HG03159 (cell line): ENCODE results near the gene ZBTB40.

Experiments used
- ATAC-seq: cut with Tn5 transposase; IDR thresholded peaks from one replicate; pipeline ENCODE4 v1.9.1; 2021; ENCODE audit warnings: mild to moderate bottlenecking, moderate library complexity; ENCODE audit not compliant: unreplicated experiment

ZBTB40 gene

GRCh38 chr1:22451702-22452480 is at the start of gene ZBTB40:
Gene ZBTB40 (plus strand): TSS chr1:22451851. CDS start chr1:22489949, 38,098 bp downstream.
- ATAC-seq: peak; percentile 93

GRCh38 chr1:22402356-22403053 is 49.1 kb upstream of the ZBTB40 start:
- no peak for ATAC-seq

GRCh38 chr1:22404486-22404885 is 47.2 kb upstream of the ZBTB40 start:
- ATAC-seq: no peak

DNA sequence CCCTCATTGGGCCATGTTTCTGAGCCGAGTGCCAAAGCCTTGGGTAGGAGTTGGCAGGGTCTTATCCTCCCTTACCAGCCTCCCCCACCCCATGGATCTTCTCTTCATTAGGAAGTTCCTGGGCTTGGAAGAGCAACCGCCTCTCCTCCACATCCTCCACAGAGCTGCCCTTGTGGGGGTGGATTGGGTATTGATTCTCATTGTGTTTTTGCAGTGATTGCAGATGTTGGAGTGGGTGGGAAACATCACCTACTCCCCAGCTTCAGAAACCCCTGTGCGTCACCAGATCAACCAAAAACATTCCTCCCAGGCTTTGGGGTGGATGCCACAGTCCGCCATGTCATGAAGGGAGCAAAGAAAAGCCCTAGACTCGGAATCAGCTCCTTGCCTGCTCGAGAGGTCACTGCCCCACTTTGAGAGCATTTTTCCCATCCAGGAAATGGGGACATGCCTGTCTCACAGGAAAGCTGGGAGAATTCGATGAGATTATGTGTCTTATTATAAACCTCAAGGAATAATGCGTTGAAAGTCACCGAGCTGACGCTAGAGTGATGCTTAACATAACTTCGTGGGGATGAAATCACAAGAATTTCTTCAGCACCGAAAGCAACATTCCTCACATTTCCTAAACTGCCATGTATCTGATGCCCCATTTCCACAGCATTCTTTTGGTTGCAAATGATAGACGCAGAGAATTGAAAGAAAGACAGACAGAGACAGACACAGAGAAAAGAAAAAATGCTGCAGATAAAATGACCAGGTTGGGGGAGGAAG is 44.7 kb upstream of the ZBTB40 start:
- no peak for ATAC-seq

- ATAC-seq: no peak
Measured at GRCh38 chr1:22408230-22408629, 43.4 kb upstream of the ZBTB40 start.

- ATAC-seq: no peak
Measured at GRCh38 chr1:22410401-22410800, 41.2 kb upstream of the ZBTB40 start.

DNA sequence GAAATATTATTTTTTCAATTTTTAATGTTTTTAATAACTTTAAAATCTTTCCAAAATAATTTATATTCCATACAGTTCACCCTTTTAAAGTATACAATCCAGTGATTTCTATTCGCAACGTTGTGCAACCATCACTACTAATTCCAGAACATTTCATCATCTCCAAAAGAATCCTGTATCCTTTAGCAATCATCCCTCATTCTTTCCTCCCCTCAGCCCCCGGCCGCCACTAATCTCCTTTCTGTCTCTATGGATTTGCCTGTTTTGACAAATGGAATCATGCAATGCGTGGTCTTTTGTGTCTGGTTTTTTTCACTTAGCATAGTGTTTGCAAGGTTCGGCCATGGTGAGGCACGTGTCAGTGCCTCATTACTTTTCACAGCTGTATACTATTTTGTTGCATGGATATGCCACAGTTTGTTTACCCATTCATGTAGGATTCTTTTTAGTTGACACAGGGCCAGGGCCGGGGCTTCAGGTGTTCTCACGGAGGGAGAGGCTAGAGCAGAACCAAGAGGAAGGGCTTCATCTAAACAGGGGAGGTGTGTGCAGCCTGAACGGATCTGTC is 40.6 kb upstream of the ZBTB40 start:
- ATAC-seq: no peak

DNA sequence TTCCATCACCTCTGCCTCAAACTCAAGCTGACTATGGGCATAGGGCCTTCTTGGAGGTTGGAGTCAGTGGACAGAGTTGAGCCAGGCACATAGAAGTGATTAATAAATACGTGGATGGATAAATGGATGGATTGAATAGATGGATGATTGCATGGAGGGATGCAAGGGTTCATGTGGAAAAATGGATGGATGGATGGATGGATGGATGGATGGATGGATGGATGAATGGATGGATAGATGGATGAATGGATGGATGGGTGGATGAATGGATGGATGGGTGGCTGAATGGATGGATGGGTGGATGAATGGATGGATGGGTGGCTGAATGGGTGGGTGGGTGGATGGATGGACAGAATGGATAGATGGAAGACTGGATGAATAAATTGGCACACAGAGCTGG is 40.1 kb upstream of the ZBTB40 start:
- no peak for ATAC-seq

- ATAC-seq: no peak
Measured at GRCh38 chr1:22412932-22413727, 38.5 kb upstream of the ZBTB40 start.

DNA sequence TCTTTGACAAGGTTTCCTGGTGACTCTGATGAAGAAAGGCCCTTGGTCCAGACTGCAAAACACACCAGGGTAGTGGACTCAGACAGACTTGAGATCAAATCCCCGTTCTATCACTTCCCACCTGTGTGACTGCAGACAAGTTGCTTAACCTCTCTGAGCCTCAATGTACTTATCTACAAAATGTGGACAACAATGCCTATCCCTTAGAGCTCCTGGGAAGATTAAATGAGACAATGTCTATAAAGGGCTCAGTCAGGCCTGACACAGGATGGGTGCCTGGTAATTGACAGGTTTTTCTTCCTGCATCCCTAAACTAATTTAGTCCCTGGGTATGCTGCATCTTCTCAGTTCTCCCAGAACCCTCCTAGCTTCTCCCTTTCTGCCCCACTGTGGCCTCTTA is 37.9 kb upstream of the ZBTB40 start:
- ATAC-seq: no peak

- ATAC-seq: no peak
Measured at GRCh38 chr1:22414244-22414751, 37.4 kb upstream of the ZBTB40 start.

DNA sequence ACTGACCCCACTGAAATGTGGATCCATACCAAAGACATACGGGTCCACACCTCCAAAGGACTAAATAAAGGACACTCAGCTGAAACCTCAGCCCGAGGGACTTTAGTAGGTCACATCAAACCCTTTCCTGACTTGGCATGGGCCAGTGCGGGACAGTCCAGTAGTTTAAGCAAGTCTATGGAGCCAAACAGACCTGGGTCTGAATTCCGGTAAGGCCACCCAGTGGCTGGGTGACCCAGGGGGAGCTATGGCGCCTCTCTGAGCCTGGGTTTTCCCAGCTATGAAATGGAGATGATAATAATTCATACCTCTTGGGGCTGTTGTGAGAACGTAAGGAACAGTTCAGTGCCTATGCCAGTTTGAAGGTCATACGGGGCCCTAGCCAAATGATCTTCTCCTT is 36.2 kb upstream of the ZBTB40 start:
- ATAC-seq: no peak

DNA sequence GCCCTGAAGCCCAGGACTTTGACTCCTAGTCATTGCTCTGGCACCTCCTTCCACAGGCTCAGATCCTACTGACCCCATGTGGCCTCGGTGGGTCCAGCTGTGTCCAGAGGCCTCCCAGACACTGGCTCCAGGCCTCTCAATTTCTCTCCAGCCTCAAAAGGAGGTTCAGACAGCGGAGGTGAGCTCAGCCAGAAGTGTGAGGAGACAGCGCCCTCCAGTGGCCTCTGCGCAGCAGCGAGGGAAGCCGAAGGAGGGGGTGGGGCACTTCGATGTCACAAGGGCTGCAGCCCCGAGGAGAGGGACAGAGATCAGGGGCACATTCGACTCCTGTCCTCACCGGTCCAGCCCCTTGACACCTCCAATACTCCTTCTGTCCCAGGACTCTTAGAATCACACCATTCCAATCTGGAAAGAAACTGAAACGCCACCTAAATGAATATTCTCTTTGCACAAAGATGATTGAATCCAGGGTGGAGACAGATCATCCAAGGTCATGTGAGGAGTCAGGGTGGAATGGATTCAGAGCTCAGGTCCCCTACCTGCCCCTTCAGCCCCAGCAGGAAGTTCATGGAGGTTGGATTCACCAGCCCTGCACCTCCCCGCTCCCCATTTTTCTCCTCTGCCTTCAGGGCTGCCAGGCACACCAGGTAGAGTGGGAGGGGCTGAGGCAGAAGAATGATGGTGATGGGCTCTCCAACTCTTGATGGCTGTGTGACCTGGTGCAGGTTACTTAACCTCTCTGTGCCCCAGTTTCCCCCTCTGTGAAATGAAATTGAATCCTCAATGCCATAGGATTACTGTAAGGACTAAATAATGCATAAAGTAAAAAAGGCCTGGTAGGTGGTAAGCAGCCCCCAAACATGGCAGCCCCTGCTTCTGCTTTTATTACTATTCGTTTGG is 34.8 kb upstream of the ZBTB40 start:
- no peak for ATAC-seq

DNA sequence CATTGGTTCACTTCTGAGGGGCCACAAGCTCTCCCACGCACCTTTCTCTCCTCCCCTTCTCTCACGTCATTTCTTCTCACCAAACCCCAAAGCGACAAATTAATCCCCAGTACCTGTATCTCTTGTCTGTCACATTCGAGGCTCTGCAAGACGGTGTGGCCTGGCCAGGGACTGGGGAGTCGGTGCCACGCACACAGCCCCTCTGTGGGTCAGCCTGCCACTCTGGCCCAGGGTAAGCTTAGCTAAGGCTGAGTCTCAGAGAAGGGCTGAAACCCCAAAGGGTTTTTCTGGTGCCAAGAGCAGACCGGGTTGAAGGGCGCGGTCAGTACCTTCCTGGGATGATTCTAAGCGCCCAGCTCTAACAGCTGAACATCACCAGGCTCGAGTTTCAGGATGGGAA is 34.2 kb upstream of the ZBTB40 start:
- no peak for ATAC-seq

GRCh38 chr1:22418312-22418711 is 33.3 kb upstream of the ZBTB40 start:
- no peak for ATAC-seq

GRCh38 chr1:22418933-22419382 is 32.7 kb upstream of the ZBTB40 start:
- ATAC-seq: no peak

DNA sequence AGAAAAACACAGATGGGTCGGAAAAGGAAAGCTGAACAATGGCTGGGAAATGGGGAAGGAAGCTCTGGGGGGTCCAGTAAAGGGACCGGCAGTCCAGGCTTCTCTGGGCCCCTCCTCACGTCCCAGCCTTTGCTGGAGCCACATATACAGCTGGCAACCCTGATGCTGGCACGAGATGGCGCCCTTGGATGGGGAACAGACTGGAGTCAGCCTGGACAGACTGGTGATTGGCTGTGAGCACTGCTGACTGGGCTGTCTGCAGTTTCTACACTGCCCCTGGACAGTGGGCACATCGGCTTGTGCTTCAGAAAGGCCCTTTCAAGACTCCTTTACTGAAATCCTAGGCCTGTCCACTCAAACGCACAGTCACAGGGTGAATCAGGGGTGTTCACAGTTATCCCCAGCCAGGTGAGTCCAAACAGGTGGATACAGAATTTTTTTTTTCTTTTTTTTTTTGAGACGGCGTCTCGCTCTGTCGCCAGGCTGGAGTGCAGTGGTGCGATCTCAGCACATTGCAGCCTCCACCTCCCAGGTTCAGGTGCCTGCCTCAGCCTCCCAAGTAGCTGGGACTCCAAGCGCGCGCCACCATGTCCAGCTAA is 31.1 kb upstream of the ZBTB40 start:
- ATAC-seq: no peak

DNA sequence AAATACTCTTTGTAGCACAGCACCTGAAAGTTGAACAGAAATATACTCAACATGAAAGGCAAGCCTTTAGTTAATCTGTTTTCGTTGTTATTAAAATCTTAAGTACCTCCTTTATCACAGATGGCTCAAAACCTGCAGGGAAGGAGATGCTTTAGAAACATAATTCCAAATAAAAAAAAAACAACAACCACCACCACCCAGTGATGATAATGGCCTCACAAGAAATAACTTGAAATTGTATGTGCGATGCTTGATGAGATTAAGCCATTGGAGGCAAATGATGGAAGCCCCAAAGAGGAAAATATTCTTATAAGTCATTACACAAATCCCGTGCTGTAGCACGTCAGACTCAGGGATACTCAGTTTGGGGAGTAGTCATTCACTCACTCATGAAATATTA is 24.9 kb upstream of the ZBTB40 start:
- ATAC-seq: no peak

DNA sequence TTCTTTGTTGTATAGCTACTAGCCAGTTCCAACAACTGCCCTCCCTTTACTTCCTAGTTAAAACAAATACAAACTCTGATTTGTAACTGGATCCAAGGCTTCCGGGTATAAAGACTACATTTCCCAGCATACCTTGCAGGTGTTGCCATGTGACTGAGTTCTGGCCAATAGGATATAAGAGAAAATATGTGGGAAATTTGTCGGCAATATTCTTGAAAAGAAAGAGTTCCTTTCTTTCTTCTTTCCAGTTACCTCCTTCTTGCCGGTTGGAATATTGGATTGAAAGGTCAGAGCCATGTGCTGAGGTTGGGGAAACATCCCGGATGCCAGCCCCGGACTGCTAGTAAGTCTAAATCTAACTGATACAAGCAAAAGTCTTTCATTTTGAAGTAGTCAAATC is 23.0 kb upstream of the ZBTB40 start:
- ATAC-seq: no peak
